COLO668 (cell line): ENCODE data around the gene SPEM2.
"Not testable (repeated sequence)": the region's sequence is repeated elsewhere in the genome, so short reads cannot be mapped to it uniquely, and the experiment has no call there.

ENCODE experiments used
- DNase-seq: peaks from one replicate; lab custom pipeline; 2025; ENCODE audit not compliant: unreplicated experiment; lab: John Stamatoyannopoulos, UW

The SPEM2 gene

DNA sequence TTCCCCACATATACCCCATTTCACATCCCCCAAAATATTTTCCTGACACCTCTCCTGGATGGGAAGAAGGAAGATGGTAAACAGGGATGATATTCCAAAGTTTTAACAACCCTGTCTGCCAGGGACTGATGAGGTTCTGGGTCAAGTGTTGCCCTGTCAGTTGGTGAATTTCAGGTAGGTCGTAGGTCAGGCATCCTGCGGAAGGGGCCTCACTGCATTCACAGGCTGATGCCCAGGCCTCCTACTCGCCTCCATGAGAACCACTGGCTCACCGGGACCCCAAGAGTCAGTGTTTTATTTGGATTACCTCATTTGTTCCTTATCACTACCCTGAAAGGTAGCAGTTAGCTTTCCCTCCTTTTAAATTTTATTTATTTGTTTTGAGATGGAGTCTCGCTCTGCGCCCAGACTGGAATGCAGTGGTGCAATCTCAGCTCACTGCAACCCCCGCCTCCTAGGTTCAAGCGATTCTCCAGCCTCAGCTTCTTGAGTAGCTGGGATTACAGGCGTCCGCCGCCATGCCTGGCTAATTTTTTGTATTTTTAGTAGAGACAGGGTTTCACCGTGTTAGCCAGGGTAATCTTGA lies 43.5 kb downstream of the SPEM2 start:
- no peak for DNase-seq

DNA sequence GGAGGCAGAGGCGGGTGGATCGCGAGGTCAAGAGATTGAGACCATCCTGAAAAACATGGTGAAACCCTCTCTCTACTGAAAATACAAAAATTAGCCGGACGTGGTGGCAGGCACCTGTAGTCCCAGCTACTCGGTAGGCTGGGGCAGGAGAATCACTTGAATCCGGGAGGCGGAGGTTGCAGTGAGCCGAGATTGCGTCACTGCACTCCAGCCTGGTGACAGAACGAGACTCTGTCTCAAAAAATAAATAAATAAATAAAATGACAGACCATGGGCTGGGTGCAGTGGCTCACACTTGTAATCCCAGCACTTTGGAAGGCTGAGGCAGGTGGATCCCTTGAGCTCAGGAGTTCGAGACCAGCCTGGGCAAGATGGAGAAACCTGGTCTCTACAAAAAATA lies 44.4 kb downstream of the SPEM2 start:
- not testable (repeated sequence) for DNase-seq

DNA sequence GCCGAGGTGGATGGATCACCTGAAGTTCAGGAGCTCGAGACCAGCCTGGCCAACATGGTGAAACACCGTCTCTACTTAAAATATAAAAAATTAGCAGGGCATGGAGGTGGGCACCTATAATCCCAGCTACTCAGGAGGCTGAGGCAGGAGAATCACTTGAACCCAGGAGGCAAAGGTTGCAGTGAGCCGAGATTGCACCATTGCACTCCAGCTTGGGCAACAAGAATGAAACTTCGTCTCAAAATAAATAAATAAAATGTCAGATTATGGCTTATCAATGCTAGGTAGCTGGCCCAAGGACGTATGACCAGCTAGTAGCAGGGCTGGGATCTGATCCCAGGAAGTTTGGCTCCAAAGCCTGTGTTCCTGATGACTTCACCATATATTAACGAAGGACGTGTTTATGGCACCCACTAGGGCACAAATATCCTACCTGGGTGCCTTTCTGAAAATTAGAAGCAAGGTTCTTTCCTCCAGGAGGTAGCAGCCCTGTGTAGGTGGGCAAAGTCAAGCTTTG lies 45.1 kb downstream of the SPEM2 start:
- DNase-seq: not testable (repeated sequence)

DNA sequence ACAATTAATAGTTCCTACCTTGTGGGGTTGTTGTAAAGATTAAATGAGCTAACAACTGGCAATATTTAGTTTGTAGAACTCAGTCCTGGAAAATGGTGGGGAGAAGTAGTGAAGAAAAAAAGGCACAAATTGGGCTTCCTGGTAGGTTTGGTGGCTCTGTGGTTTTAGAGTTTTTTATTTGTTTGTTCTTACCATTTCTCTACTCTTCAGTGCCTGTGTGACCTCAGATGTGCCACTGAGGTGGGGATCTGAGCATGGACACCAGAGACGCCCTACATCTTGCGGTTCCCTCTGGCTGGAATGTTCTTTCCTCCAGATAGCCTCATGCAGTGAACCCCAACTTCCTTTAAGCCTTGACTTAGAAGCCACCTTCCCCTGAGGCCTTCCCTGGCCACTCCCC lies 46.3 kb downstream of the SPEM2 start:
- DNase-seq: no peak

DNA sequence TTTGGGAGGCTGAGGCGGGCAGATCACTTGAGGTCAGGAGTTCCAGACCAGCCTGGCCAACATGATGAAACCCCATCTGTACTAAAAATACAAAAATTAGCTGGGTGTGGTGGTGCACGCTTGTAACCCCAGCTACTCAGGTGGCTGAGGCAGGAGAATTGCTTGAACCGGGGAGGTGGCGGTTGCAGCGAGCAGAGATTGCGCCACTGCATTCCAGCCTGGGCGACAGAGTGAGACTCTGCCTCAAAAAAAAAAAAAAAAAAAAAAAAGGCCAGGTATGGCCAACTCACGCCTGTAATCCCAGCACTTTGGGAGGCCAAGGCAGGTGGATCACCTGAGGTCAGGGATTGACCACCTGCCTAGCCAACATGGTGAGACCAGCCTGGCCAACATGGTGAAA lies 49.4 kb downstream of the SPEM2 start:
- DNase-seq: not testable (repeated sequence)

DNA sequence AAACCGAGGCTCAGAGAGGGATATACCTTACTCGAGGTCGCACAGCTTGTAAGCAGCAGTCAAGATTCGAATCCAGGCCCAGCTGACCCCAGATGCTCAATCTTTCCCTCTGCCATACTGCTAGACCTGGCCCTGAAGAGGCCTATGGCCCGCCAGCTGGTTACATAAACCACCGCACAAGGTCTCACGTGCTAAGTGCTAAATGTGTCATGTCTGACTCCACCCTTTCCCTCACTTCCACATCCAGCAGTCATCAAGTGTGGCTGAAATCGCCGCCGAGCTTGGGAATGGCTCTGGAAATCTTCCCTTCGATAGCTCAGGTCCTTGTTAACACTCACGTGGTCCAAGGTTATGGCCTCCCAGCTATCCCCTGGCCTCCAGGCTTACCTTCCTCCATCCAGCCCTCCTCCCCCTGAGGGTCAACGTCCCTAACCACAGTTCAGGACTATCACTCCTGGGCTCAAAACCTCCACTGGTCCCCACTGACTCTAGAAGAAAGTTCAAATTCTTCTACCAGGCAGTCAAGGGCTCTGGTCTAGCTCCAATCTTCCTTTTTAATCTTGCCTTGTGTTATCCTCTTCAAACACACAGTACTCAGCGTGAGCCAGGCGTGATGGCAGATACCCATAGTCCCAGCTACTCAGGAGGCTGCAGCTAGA lies 50.5 kb downstream of the SPEM2 start:
- DNase-seq: no peak

DNA sequence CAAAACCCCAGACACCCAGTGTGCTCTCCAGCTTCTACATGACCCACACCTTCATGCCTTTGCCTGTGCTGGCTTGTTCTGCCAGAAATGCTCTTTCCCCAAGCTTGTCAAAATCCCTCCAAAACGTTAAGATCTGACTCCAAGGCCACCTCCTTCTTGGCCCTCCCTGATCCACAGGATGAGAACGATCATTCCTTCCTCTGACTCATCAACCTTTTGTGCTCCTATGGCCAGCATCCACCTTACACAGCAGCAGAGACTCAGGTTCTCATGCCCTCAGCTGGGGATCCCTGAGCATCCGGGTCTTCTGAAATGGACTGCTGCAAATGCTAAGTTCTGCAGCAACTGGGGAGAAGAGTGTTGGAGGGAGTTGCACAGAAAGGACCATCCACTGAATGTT lies 51.1 kb downstream of the SPEM2 start:
- no peak for DNase-seq

DNA sequence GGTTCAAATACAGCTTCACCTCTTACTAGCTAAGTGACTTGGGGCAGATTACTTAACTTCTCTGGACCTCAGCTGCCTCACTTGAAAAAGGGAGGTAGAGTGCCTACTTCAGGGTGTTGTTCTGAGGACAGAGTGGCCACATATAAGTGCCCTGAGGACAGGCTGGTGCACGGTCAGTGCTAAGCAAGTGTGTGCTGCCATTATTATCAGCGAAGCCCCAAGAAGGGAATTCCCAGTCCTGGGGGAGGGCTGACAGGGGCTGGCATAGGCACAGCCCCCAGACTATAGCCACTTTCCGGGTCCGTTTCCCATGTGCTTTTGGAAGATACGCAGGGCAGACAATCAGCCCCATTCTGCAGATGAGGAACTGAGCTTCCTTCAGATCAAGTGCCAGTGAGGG lies 51.5 kb downstream of the SPEM2 start:
- no peak for DNase-seq
